Endothelial cell (in vitro differentiated cells): ENCODE data around the gene TRIM66. TPM values are rescaled to one million over a fixed set of nuclear protein-coding genes. Genes with fewer than 3 reads are reported as not detected.

Experiments
- DNase-seq: peaks from one replicate; pipeline ENCODE4 v3.0.0; 2021; ENCODE audit warnings: low spot score
- H3K27ac Mint-ChIP-seq: one replicate; pipeline ENCODE4 v1.8.0; 2021; ENCODE audit warnings: mixed read lengths, inconsistent platforms; ENCODE audit not compliant: unreplicated experiment
- H3K27me3 Mint-ChIP-seq: one replicate; pipeline ENCODE4 v1.8.0; 2021; ENCODE audit warnings: mild to moderate bottlenecking, moderate library complexity, mixed read lengths, inconsistent platforms; ENCODE audit not compliant: unreplicated experiment
- H3K36me3 Mint-ChIP-seq: one replicate; pipeline ENCODE4 v1.8.0; 2021; ENCODE audit warnings: mild to moderate bottlenecking, low read depth, mixed read lengths, inconsistent platforms; ENCODE audit not compliant: unreplicated experiment
- H3K4me1 Mint-ChIP-seq: one replicate; pipeline ENCODE4 v1.8.0; 2021; ENCODE audit warnings: mild to moderate bottlenecking, mixed read lengths, inconsistent platforms; ENCODE audit not compliant: unreplicated experiment
- H3K4me3 Mint-ChIP-seq: one replicate; pipeline ENCODE4 v1.8.0; 2021; ENCODE audit warnings: mild to moderate bottlenecking, mixed read lengths, inconsistent platforms; ENCODE audit not compliant: unreplicated experiment
- H3K9me3 Mint-ChIP-seq: one replicate; pipeline ENCODE4 v1.8.0; 2021; ENCODE audit warnings: mixed read lengths, inconsistent platforms; ENCODE audit not compliant: unreplicated experiment
- total RNA-seq: library from RNA; stranded (reverse); fragmentation: NEBNext Ultra II Directional; extraction: Animal tissue kit (Norgen Biotek cat#: 25700); gene quantifications from one replicate; pipeline ENCODE4 v1.2.1, GENCODE V29; 2021; ENCODE audit not compliant: unreplicated experiment
- TF ChIP-seq, protein P1 (sequence below): fragments of 200-600 bp; sonication (generic); IDR thresholded peaks from one replicate; pipeline ENCODE4 v1.5.0; 2021; ENCODE audit warnings: antibody characterized with exemption; ENCODE audit not compliant: unreplicated experiment

Gene TRIM66
- total RNA-seq, 1 donor from 2014 or later: 11.4 TPM

DNA sequence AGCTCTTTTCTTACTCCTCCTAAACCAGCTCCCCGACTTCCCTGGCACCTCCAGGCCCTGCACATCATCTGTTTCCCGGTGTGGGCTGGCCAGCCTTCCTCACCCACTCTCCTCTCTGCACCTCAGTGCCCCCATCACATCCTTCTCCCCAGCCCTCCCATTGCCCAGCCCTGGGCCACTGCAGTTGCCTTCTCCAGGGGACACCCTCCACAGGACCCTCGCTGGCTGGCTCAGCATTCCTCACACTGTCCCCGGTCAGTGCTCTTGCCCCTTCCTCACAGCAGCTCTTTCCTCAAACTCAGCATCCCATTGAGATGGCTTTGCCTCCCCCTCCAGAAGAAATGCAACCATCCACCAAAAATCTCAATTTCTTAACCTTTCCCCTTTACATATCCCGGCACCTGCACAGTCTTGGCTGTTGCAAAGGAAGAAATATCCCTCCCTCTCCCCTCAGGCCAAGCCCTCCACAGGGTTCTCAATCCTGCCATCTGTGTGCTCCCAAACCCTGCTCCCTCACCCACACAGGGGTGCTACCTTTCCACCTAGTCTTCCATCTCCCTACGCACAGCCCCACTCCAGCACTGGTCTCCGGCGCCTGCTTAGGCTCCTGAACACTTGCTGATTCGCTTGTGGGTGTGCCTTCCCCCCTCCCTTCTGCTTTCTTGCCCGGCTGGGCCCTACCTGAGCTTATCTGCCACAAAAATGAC lies 19.6 kb upstream of the TRIM66 start:
- Mint-ChIP-seq H3K4me1 (peaks cover 62% of the 10 kb centered on the region), H3K27ac (no peak overlapping the region), H3K4me3 (peak overlapping the region; percentile 73), H3K9me3 (no peaks in the 10 kb centered on the region), H3K36me3 (peaks cover 63% of the 10 kb centered on the region), H3K27me3 (peaks cover 22% of the 10 kb centered on the region)
- TF ChIP-seq, protein P1, sequence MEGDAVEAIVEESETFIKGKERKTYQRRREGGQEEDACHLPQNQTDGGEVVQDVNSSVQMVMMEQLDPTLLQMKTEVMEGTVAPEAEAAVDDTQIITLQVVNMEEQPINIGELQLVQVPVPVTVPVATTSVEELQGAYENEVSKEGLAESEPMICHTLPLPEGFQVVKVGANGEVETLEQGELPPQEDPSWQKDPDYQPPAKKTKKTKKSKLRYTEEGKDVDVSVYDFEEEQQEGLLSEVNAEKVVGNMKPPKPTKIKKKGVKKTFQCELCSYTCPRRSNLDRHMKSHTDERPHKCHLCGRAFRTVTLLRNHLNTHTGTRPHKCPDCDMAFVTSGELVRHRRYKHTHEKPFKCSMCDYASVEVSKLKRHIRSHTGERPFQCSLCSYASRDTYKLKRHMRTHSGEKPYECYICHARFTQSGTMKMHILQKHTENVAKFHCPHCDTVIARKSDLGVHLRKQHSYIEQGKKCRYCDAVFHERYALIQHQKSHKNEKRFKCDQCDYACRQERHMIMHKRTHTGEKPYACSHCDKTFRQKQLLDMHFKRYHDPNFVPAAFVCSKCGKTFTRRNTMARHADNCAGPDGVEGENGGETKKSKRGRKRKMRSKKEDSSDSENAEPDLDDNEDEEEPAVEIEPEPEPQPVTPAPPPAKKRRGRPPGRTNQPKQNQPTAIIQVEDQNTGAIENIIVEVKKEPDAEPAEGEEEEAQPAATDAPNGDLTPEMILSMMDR: no peak
- DNase-seq: no peak

DNA sequence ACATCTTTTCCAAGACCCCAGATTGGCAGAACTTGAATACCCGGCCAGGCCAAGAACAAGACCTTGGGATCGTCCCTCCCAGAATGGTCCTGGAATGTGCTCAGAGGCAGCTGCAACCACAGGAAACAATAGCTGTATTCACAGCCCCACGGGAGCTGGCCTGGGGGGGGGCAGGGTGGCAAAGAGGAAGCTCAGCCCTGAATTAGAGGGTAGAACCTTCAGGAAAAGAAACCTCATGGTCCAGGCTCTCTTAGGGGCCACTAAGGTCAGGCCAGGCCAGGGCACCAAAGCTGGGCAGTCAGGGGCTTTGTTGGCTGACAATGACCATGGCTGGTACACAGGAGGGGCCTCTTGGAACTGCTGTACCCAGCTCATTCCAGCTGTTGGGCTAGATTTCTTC lies 17.4 kb upstream of the TRIM66 start:
- Mint-ChIP-seq H3K9me3 (no peaks in the 10 kb centered on the region), H3K4me3 (peak overlapping the region; percentile 18), H3K27me3 (peaks cover 14% of the 10 kb centered on the region), H3K4me1 (peaks cover 64% of the 10 kb centered on the region), H3K27ac (peak overlapping the region; percentile 83), H3K36me3 (peaks cover 61% of the 10 kb centered on the region)
- TF ChIP-seq, protein P1: no peak
- DNase-seq: peak; percentile 44

DNA sequence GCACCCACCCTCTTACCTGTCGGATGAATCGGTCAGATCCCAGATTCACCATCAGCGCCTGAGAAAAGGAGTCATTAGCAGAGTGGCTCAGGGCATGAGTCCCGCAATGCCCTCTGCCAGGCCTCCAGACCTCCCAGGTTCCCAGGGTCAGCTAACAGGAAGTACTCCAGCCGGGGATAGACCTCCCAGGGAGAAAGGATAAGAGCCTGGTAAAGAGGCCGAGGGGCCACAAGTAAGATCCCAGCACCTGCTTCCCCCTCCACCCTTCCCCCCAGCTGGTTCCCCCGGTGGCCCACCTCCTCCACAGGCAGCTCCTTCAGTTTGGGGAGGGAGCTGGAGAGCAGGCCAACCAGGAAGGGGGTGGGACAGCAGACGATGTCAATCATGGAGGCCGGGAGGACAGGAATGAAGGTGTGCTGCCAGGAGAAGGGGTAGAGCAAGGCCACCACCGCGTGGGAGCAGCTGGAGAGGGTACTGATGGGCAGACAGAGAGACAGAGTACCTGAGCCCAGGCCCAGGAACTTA lies 16.5 kb upstream of the TRIM66 start:
- no peaks in the 10 kb centered on the region for H3K9me3 Mint-ChIP-seq
- peak overlapping the region; percentile 12 for H3K4me3 Mint-ChIP-seq
- peaks cover 62% of the 10 kb centered on the region for H3K4me1 Mint-ChIP-seq
- TF ChIP-seq, protein P1: no peak
- no peak for DNase-seq
- H3K36me3 Mint-ChIP-seq: peaks cover 62% of the 10 kb centered on the region
- peaks cover 13% of the 10 kb centered on the region for H3K27me3 Mint-ChIP-seq
- peak overlapping the region; percentile 15 for H3K27ac Mint-ChIP-seq

DNA sequence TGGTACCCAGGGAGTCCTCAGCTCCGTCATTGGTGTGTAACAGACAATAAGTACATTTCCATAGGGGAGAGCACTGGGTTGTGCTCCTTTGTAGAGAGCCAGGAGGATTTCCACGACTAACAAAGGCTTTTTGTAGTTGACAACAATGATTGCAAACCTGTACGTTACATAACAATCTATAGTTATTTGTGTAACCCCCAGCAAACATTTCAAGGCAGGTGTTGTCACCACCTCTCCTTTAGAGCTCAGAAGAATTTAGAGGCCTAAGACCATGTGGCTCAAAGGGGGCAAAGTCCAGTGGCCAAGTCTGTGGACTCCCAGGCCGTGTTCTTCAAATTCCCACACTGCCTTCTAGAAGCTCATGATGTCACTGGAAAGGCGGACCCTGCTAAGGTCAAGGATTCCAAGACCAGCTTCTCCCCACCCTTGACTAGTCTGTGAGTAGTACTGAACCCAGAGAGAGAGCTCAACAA lies 15.9 kb upstream of the TRIM66 start:
- Mint-ChIP-seq H3K27ac (peak overlapping the region; percentile 15), H3K27me3 (peaks cover 14% of the 10 kb centered on the region), H3K36me3 (peaks cover 64% of the 10 kb centered on the region), H3K4me1 (peaks cover 58% of the 10 kb centered on the region), H3K9me3 (no peaks in the 10 kb centered on the region), H3K4me3 (peak overlapping the region; percentile 12)
- TF ChIP-seq, protein P1: no peak
- DNase-seq: no peak

DNA sequence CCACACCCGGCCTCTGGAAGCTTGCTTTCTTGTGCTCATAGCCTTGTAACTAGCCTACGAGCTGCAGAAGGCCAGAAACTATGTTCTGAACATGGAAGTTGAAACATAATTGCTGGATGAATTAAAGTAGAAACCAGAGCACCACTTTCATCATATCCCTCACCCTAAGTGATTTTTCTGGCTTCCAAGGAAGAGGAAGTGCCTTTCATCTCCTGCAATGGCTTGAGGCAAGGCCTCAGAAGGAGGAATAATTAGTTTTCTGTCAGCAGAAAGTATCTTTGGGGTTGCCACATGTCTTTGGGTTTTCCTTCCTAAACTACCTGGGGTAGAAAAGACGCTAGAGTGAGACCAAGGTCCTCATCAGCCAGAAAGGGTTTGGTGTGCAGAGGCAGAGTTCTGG lies 14.6 kb upstream of the TRIM66 start:
- H3K27me3 Mint-ChIP-seq: peaks cover 11% of the 10 kb centered on the region
- H3K27ac Mint-ChIP-seq: peak overlapping the region; percentile 11
- H3K4me3 Mint-ChIP-seq: peak overlapping the region; percentile 60
- TF ChIP-seq, protein P1: no peak
- no peak for DNase-seq
- peaks cover 60% of the 10 kb centered on the region for H3K4me1 Mint-ChIP-seq
- no peaks in the 10 kb centered on the region for H3K9me3 Mint-ChIP-seq
- H3K36me3 Mint-ChIP-seq: peaks cover 71% of the 10 kb centered on the region
